ENCODE results near the gene ATAD2B. TPM values are rescaled to one million over a fixed set of nuclear protein-coding genes. Genes with fewer than 3 reads are reported as not detected.
A peak's percentile ranks its signal among the peaks of the same experiment; 100 is the strongest.

ATAD2B gene
- total and polyA plus RNA-seq, 2 donors: 12.1 to 22.5 TPM

DNA sequence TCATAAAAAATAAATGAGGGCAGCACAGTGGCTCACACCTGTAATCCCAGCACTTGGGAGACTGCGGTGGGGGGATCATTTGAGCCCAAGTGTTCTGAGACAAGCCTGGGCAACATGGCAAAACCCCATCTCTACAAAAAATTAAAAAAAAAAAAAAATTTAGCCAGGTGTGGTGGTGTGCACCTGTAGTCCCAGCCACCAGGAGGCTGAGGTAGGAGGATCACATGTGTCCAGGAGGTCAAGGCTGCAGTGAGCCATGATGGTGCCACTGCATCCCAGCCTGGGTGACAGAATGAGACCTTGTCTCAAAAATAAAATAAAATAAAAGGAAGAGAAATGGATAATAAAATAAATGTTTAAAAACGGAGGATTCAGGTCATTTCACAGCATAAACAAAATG is 113.5 kb downstream of the ATAD2B start:
- Histone ChIP-seq H3K4me1 (ENCODE audit: control insufficient read depth in 2 of 2, insufficient read depth in 2 of 2, low read length in 2 of 2) (no peaks in the 10 kb centered on the region), H3K27me3 (ENCODE audit: control insufficient read depth in 2 of 2, insufficient read depth in 1 of 2, low read length in 1 of 2) (no peaks in the 10 kb centered on the region), H3K4me3 (ENCODE audit: low read length in 2 of 2) (no peak overlapping the region), H3K9me3 (ENCODE audit: control insufficient read depth in 2 of 2, insufficient read depth in 1 of 2, low read length in 1 of 2) (no peaks in the 10 kb centered on the region), H3K36me3 (ENCODE audit: control insufficient read depth in 2 of 2, insufficient read depth in 2 of 2, low read length in 1 of 2) (peaks cover 3 to 21% of the 10 kb centered on the region in 2 donors), H3K27ac (ENCODE audit: low read depth in 1 of 2, low read length in 1 of 2) (no peak overlapping the region)
- no peak for DNase-seq (ENCODE audit: low read depth in 6 of 9, low spot score in 9 of 9)
- 100% methylated on average over 2 of the region's 2 CpGs for WGBS

GRCh38 chr2:23809150-23809549 is 117.8 kb downstream of the ATAD2B start:
- WGBS: 99% methylated on average over 1 of the region's 1 CpG
- no peaks in the 10 kb centered on the region for H3K4me1 ChIP-seq (ENCODE audit: control insufficient read depth in 2 of 2, insufficient read depth in 2 of 2, low read length in 2 of 2)
- H3K4me3 ChIP-seq (ENCODE audit: low read length in 2 of 2): no peak overlapping the region
- H3K27me3 ChIP-seq (ENCODE audit: control insufficient read depth in 2 of 2, insufficient read depth in 1 of 2, low read length in 1 of 2): no peaks in the 10 kb centered on the region
- peaks cover 3 to 20% of the 10 kb centered on the region in 2 donors for H3K36me3 ChIP-seq (ENCODE audit: control insufficient read depth in 2 of 2, insufficient read depth in 2 of 2, low read length in 1 of 2)
- H3K27ac ChIP-seq (ENCODE audit: low read depth in 1 of 2, low read length in 1 of 2): no peak overlapping the region
- no peak for DNase-seq (ENCODE audit: low read depth in 6 of 9, low spot score in 9 of 9)
- no peaks in the 10 kb centered on the region for H3K9me3 ChIP-seq (ENCODE audit: control insufficient read depth in 2 of 2, insufficient read depth in 1 of 2, low read length in 1 of 2)

DNA sequence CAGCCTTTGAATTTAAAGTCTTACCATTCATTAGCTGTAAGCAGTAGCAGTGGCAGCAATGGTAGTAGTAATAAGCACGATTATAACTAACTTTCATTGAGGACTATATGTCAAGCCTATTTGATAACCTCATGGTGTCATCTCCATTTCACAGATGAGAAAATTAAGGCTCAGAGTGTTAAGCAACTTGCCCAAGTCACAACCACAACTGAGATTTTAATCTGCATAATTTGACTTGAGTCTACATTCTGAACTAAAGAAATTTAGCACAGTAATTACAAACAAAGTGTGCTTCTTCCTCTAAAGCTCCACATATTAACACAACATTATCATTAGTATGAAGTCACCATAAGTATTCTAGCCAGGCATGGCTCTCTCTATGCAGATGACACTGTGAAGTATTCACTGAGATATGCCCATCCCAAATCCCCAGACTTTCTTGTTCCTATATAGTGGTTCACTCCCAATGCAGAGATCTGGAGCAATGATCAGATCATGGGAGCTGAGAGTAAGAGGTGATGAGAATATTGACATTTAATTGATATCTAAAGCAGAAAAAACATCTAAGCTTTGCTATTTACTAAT is 120.2 kb downstream of the ATAD2B start:
- DNase-seq (ENCODE audit: low read depth in 6 of 9, low spot score in 9 of 9): no peak
- Histone ChIP-seq H3K27me3 (ENCODE audit: control insufficient read depth in 2 of 2, insufficient read depth in 1 of 2, low read length in 1 of 2) (no peaks in the 10 kb centered on the region), H3K27ac (ENCODE audit: low read depth in 1 of 2, low read length in 1 of 2) (no peak overlapping the region), H3K9me3 (ENCODE audit: control insufficient read depth in 2 of 2, insufficient read depth in 1 of 2, low read length in 1 of 2) (no peaks in the 10 kb centered on the region), H3K4me3 (ENCODE audit: low read length in 2 of 2) (no peak overlapping the region), H3K36me3 (ENCODE audit: control insufficient read depth in 2 of 2, insufficient read depth in 2 of 2, low read length in 1 of 2) (peaks cover 3 to 20% of the 10 kb centered on the region in 2 donors), H3K4me1 (ENCODE audit: control insufficient read depth in 2 of 2, insufficient read depth in 2 of 2, low read length in 2 of 2) (no peaks in the 10 kb centered on the region)
- 100% methylated on average over 1 of the region's 1 CpG for WGBS

GRCh38 chr2:23806201-23806600 is 120.7 kb downstream of the ATAD2B start:
- DNase-seq (ENCODE audit: low read depth in 6 of 9, low spot score in 9 of 9): no peak
- Histone ChIP-seq H3K27ac (ENCODE audit: low read depth in 1 of 2, low read length in 1 of 2) (no peak overlapping the region), H3K36me3 (ENCODE audit: control insufficient read depth in 2 of 2, insufficient read depth in 2 of 2, low read length in 1 of 2) (peaks cover 3 to 20% of the 10 kb centered on the region in 2 donors), H3K4me3 (ENCODE audit: low read length in 2 of 2) (no peak overlapping the region), H3K9me3 (ENCODE audit: control insufficient read depth in 2 of 2, insufficient read depth in 1 of 2, low read length in 1 of 2) (no peaks in the 10 kb centered on the region), H3K27me3 (ENCODE audit: control insufficient read depth in 2 of 2, insufficient read depth in 1 of 2, low read length in 1 of 2) (no peaks in the 10 kb centered on the region), H3K4me1 (ENCODE audit: control insufficient read depth in 2 of 2, insufficient read depth in 2 of 2, low read length in 2 of 2) (no peaks in the 10 kb centered on the region)
- WGBS: 48% methylated on average over 2 of the region's 2 CpGs

GRCh38 chr2:23803965-23804542 is 122.9 kb downstream of the ATAD2B start:
- 91% methylated on average over 5 of the region's 5 CpGs for WGBS
- H3K36me3 ChIP-seq (ENCODE audit: control insufficient read depth in 2 of 2, insufficient read depth in 2 of 2, low read length in 1 of 2): peaks cover 0 to 17% of the 10 kb centered on the region in 2 donors
- H3K27ac ChIP-seq (ENCODE audit: low read depth in 1 of 2, low read length in 1 of 2): no peak overlapping the region

GRCh38 chr2:23803264-23803964 is 123.5 kb downstream of the ATAD2B start:
- DNase-seq (ENCODE audit: low read depth in 6 of 9, low spot score in 9 of 9): no peak
- Histone ChIP-seq H3K36me3 (ENCODE audit: control insufficient read depth in 2 of 2, insufficient read depth in 2 of 2, low read length in 1 of 2) (peaks cover 0 to 13% of the 10 kb centered on the region in 2 donors), H3K27me3 (ENCODE audit: control insufficient read depth in 2 of 2, insufficient read depth in 1 of 2, low read length in 1 of 2) (no peaks in the 10 kb centered on the region), H3K4me3 (ENCODE audit: low read length in 2 of 2) (no peak overlapping the region), H3K27ac (ENCODE audit: low read depth in 1 of 2, low read length in 1 of 2) (no peak overlapping the region), H3K9me3 (ENCODE audit: control insufficient read depth in 2 of 2, insufficient read depth in 1 of 2, low read length in 1 of 2) (no peaks in the 10 kb centered on the region), H3K4me1 (ENCODE audit: control insufficient read depth in 2 of 2, insufficient read depth in 2 of 2, low read length in 2 of 2) (no peaks in the 10 kb centered on the region)
- WGBS: 98% methylated on average over 5 of the region's 5 CpGs

More at GRCh38 chr2:23803965-23804542, 122.9 kb downstream of the ATAD2B start:
- no peak overlapping the region for H3K4me3 ChIP-seq (ENCODE audit: low read length in 2 of 2)
- peak in 1 of 9 donors; percentile 4 for DNase-seq (ENCODE audit: low read depth in 6 of 9, low spot score in 9 of 9)
- no peaks in the 10 kb centered on the region for H3K27me3 ChIP-seq (ENCODE audit: control insufficient read depth in 2 of 2, insufficient read depth in 1 of 2, low read length in 1 of 2)
- no peaks in the 10 kb centered on the region for H3K4me1 ChIP-seq (ENCODE audit: control insufficient read depth in 2 of 2, insufficient read depth in 2 of 2, low read length in 2 of 2)
- H3K9me3 ChIP-seq (ENCODE audit: control insufficient read depth in 2 of 2, insufficient read depth in 1 of 2, low read length in 1 of 2): no peaks in the 10 kb centered on the region

DNA sequence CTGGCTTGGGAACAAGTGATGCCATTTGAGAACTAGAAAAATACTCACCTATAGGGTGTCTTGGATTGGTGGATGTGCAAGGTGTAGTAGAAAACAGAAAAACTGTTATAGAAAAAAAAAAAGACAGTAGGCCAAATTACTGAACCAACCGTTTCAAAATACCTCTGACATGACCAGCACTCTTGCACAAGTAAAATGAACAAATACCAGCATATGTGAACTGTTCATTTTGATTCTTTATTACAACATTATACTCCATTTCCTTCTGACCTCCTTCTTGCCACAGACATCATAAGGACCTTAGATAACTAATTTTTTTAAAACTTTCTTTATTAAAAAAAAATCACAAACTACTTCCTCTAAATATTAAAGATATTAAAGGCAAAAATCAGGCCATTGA is 125.5 kb downstream of the ATAD2B start:
- WGBS: 92% methylated on average over 1 of the region's 1 CpG
- no peak overlapping the region for H3K4me3 ChIP-seq (ENCODE audit: low read length in 2 of 2)
- H3K36me3 ChIP-seq (ENCODE audit: control insufficient read depth in 2 of 2, insufficient read depth in 2 of 2, low read length in 1 of 2): peaks cover 0 to 5% of the 10 kb centered on the region in 2 donors
- no peaks in the 10 kb centered on the region for H3K4me1 ChIP-seq (ENCODE audit: control insufficient read depth in 2 of 2, insufficient read depth in 2 of 2, low read length in 2 of 2)
- H3K27ac ChIP-seq (ENCODE audit: low read depth in 1 of 2, low read length in 1 of 2): no peak overlapping the region
- H3K27me3 ChIP-seq (ENCODE audit: control insufficient read depth in 2 of 2, insufficient read depth in 1 of 2, low read length in 1 of 2): no peaks in the 10 kb centered on the region
- no peaks in the 10 kb centered on the region for H3K9me3 ChIP-seq (ENCODE audit: control insufficient read depth in 2 of 2, insufficient read depth in 1 of 2, low read length in 1 of 2)
- DNase-seq (ENCODE audit: low read depth in 6 of 9, low spot score in 9 of 9): no peak

GRCh38 chr2:23794234-23794633 is 132.7 kb downstream of the ATAD2B start:
- Histone ChIP-seq H3K27me3 (ENCODE audit: control insufficient read depth in 2 of 2, insufficient read depth in 1 of 2, low read length in 1 of 2) (no peaks in the 10 kb centered on the region), H3K4me1 (ENCODE audit: control insufficient read depth in 2 of 2, insufficient read depth in 2 of 2, low read length in 2 of 2) (no peaks in the 10 kb centered on the region), H3K36me3 (ENCODE audit: control insufficient read depth in 2 of 2, insufficient read depth in 2 of 2, low read length in 1 of 2) (no peaks in the 10 kb centered on the region), H3K9me3 (ENCODE audit: control insufficient read depth in 2 of 2, insufficient read depth in 1 of 2, low read length in 1 of 2) (no peaks in the 10 kb centered on the region), H3K4me3 (ENCODE audit: low read length in 2 of 2) (no peak overlapping the region), H3K27ac (ENCODE audit: low read depth in 1 of 2, low read length in 1 of 2) (no peak overlapping the region)
- DNase-seq (ENCODE audit: low read depth in 6 of 9, low spot score in 9 of 9): no peak
- 97% methylated on average over 1 of the region's 1 CpG for WGBS

DNA sequence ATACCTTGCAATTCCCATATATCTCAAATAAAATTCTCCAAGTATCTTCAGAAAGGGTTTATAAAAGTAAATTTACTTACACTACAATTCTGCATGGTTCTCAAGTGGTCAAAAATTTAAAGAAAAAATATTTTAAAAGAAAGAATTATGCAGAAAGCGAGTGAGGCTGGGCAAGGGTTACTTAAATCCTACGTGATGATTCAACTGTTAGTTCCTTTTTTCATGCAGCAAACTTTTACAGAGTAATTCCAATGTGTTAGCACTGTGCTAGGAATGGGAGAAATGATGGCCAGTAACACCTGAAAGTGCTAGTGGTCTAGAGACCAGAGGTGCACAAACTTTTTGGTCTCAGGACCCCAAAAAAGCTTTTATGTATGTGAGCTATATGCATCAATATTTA is 133.4 kb downstream of the ATAD2B start:
- no peaks in the 10 kb centered on the region for H3K27me3 ChIP-seq (ENCODE audit: control insufficient read depth in 2 of 2, insufficient read depth in 1 of 2, low read length in 1 of 2)
- no peaks in the 10 kb centered on the region for H3K36me3 ChIP-seq (ENCODE audit: control insufficient read depth in 2 of 2, insufficient read depth in 2 of 2, low read length in 1 of 2)
- no peak for DNase-seq (ENCODE audit: low read depth in 6 of 9, low spot score in 9 of 9)
- H3K4me3 ChIP-seq (ENCODE audit: low read length in 2 of 2): no peak overlapping the region
- WGBS: 97% methylated on average over 2 of the region's 2 CpGs
- H3K4me1 ChIP-seq (ENCODE audit: control insufficient read depth in 2 of 2, insufficient read depth in 2 of 2, low read length in 2 of 2): no peaks in the 10 kb centered on the region
- no peaks in the 10 kb centered on the region for H3K9me3 ChIP-seq (ENCODE audit: control insufficient read depth in 2 of 2, insufficient read depth in 1 of 2, low read length in 1 of 2)
- no peak overlapping the region for H3K27ac ChIP-seq (ENCODE audit: low read depth in 1 of 2, low read length in 1 of 2)

Measured in thymus (tissue), 11 donors.